HG03460 (cell line): Measurements from ENCODE around the gene RNF111.
"Not testable (repeated sequence)": the region's sequence is repeated elsewhere in the genome, so short reads cannot be mapped to it uniquely, and the experiment has no call there.

Experiments
- ATAC-seq: cut with Tn5 transposase; IDR thresholded peaks from one replicate; pipeline ENCODE4 v1.9.1; 2021; ENCODE audit not compliant: unreplicated experiment

Gene RNF111

GRCh38 chr15:59127255-59127654, 139.8 kb downstream of the RNF111 start:
- ATAC-seq, result not testable (repeated sequence)

- no peak for ATAC-seq
Measured at GRCh38 chr15:59131456-59131855, 144.0 kb downstream of the RNF111 start.

DNA sequence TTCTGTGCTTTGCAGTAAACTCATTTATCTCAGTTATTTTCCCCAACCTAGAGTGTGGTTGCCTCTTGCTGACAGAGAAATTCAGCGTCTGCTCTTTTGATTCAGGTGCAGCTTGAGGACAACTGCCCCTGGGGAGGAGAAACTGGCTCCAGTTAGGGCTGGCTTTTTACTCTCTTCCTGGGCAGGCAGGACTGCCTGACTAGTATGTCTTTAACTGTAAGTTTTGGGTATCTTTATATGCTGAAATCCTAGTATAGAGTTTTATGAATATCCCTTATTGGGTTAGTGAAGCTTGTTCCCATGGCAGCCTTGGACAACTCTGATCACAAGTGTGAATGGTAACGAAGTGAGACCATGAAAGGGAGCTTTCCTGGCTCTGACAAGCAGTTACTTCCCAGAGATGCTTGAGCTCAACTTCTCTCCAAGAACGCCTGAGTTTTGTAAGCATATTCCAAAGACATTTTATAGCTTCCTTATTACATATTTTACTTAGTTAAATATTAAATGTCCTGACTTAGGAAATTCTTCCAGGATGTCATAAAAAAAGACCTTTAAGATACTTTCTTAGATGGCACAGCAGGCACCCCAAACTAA, 144.6 kb downstream of the RNF111 start:
- no peak for ATAC-seq

DNA sequence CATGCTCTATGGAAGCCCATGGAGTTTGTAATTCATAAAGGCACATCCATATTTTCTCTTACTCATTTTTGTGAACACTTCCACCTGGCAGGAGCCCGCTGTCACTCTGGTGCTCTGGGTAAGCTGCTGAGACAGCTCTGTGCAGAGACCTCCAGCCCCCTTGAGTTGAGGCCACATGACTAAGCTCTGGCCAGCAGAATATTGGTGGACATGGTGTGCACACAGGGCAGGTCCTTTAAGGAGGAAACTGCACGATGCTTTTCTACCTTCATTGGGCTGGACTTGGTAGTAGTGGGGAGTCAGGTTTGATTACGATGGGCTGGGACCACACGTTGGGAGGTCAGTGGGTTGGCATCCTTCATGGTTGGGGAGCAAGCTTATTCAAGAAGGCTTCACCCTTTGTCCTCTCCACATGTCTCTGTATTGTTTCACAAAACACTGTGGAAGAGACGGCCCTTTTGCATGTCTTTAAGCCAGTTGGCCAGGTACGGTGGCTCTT, 146.5 kb downstream of the RNF111 start:
- ATAC-seq, result no peak

- ATAC-seq, result no peak
Measured at GRCh38 chr15:59137566-59137965, 150.1 kb downstream of the RNF111 start.

GRCh38 chr15:59138243-59138642, 150.8 kb downstream of the RNF111 start:
- no peak for ATAC-seq

DNA sequence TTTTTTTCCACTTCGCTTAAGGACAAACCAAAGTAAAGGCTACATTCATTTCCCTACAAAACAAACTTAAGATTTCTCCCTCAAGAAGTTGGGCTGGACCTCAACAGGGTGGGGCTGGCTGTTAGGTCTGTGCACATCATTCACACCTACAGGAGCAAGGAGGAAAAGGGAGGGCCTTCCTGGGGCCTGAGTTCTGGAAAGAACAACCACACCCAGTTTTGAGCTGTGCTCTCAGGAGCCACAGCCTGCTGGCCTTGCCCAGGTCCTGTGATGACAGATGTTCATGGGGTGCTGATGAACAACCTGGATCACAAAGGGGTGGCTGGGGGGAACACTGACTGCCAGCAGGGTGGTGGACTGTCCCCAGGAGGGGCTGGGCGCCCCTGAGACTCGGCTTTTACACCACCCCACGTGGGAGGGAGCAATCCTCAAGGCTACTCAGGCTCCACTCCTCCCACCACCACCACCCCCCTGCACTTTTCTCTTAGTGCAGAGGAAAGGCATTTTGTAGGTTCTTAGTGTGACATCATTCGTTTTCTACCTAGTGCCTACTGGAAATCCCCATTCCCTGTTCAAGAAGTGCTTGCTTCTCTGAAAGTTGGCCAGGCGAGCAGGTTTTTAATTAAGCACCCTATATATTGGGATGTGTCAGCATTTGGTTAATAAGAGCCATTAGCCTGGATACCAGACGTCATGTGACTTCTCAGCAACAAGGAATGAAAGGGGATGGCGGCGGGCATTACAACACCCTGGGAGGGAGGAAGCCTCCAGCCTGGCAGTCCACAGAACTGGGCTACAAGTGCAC, 153.2 kb downstream of the RNF111 start:
- no peak for ATAC-seq

GRCh38 chr15:59143281-59143680, 155.8 kb downstream of the RNF111 start:
- no peak for ATAC-seq

GRCh38 chr15:59144594-59144993, 157.1 kb downstream of the RNF111 start:
- ATAC-seq, result not testable (repeated sequence)
